ENCODE measurements around the gene TRPC4AP.

- TF ChIP-seq CTCF (conservative IDR thresholded peaks at IDR 0.05; ENCODE audit: low read length) = no peak
- TF ChIP-seq EZH2phosphoT487 (IDR thresholded peaks at IDR 0.05; ENCODE audit: borderline replicate concordance, low read depth, low read length) = no peak
Measured at GRCh38 chr20:34992751-34993417, 99.7 kb downstream of the TRPC4AP start.

All from OCI-LY7 (cell line).